Stimulated activated CD8-positive, alpha-beta memory T cell treated with anti-CD3 and anti-CD28 coated beads, Interleukin-2, amount 100 ng/mL, for 48 hours (primary cell): ENCODE results near the gene AP5B1.
A peak's percentile ranks its signal among the peaks of the same experiment; 100 is the strongest.

Source experiments
- DNase-seq, 2 donors: peaks; one replicate each; pipeline ENCODE4 v3.0.0-alpha.2; 2020; ENCODE audit warnings: low read depth in 2 of 2

Gene AP5B1

GRCh38 chr11:65780770-65781151, at the start of gene AP5B1:
Gene AP5B1, minus strand, starts transcription at chr11:65780976. Its CDS starts 385 bp downstream, at chr11:65780591.
- DNase-seq = peak; percentile 63 to 68

- DNase-seq = no peak
These were observed 48.7 kb upstream of the AP5B1 start for GRCh38 chr11:65829459-65829858.

- DNase-seq = no peak
These were observed 46.4 kb upstream of the AP5B1 start for GRCh38 chr11:65826984-65827735.

GRCh38 chr11:65822776-65823528, 42.2 kb upstream of the AP5B1 start:
- DNase-seq = no peak

DNA sequence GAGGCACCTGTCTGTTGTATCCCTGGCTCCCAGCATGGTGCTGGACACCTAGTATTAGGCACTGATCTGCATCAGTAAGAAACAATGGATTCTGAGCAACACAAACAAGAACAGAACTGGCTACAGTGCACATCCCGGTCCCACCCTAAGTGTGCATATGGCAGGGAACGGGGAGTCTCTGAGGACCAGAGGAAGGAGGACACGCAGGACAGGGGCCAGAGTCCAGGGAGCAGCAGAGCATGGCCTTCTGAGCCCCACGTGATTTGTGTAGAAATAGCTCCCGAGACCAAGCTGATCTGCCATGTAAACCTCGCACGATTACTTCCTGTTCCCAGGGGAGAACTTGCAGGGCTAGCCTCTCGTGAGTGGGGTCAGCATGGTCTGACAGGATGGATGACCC, 40.3 kb upstream of the AP5B1 start:
- DNase-seq = no peak

DNA sequence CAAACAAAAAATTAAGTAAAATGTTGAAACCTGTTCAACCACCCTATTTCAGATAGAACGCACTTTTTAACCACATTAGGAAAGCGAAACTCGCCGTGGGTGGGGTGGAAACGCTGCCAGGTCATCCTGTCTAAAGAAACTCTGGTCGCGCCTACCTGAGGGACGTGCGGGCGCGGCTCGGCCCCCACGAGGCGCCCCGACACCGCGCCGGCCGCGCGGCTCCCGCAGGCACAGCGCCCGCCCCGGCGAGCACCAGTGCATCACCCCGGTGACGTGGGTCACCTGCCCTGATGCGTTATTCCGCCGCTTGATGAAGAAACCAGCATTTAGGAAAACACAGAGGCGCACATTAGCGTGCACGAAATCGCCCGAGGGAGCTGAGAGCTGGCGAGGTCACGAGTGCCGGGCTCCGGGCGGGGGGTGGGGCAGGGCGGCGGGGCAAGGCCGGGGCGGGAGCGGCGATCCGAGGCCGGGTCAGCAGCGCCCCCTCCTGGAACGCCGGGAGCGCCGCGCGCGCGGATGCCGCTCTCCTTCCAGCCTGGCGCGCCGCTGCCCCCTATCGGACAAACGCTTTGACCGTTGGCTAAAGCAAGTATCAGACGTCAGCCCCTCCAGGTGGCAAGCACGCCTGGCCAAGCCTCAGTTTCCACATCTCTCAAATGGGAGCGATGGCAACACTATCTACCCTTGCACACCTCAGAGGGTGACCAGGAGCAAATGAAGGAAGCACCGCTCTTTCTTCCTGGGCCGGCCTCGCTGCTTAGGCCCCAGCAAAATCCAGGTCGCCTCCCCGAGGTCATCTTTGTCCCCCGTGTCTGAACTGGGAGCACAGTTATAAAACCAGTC, 37.3 kb upstream of the AP5B1 start:
- DNase-seq = peak; percentile 95 to 98

- no peak for DNase-seq
These were observed 36.6 kb upstream of the AP5B1 start for GRCh38 chr11:65817312-65817834.

- no peak for DNase-seq
These were observed 35.9 kb upstream of the AP5B1 start for GRCh38 chr11:65816696-65817095.

GRCh38 chr11:65814986-65815565, 34.3 kb upstream of the AP5B1 start:
- no peak for DNase-seq

DNA sequence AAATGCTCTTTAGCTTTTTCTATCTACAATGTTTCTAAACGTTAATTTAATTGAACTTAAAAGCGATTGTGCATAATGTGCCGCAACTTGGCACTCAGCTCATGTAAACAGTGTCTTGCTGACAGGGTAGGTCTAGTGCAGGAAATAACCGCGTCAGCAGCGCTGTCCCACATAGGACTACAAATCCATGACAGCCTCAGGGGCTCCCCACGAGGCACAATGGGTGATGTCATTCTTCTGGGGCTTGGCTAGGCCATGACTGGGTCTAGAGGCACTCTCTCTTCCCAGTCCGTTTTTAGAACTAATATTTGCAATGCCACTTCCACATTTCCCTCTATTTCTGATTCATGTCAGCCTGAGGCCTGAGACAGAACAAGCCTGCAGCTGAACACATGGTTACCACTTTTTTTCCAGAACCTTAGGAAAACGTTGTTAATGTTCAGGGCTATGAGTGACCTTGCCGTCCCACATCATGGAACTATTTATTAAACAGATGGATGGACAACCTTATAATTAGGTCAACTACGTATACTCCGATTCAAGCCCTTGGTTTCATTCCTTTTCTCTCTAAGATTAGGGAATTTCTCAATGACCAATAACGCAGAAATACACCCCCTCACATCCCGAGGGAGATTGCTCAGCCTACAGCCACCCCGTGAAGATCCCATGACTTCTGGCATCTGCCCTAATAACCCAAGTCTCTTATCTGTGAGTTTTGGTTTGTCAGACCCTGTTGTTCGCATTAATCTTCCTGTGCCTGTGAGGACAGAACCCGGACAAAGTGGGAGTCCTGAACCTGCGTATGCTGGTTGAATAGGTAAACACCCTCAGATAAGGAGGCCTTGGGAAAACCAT, 33.6 kb upstream of the AP5B1 start:
- no peak for DNase-seq

DNA sequence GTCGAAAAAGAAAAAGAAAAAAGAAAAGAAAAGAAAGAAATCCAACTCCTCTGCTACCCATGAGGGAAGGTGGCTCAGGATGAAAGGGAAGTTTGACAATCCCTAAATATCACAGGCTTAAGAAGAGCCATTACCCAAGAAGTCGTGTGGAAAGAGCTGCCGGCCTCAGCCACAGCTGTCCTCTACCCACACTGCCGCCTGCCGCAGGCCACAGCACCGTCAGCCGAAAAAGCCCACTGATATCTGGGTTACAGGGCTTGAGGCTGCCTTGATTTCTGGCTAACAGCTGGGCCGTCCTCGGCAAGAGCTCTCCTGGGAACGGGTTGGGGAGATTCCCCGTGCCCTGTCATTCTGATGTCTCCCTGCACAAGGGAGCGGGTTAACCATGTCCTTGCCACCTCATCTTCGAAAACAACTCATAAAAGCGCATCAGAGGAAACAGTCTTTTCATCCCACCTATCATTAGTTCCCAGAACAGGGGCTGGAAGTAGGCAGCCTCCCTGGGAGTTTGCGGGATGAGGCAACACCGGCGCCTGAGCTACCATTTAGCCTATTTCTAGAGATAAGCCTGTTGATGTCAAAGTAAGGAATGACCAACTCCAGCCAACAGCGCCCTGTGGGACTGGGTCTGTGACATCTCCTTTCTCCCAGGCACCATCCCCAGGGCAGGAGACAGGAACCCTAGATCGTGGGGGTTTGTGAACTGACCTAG, 31.1 kb upstream of the AP5B1 start:
- no peak for DNase-seq

- no peak for DNase-seq
These were observed 29.5 kb upstream of the AP5B1 start for GRCh38 chr11:65810046-65810868.

GRCh38 chr11:65809496-65809895, 28.7 kb upstream of the AP5B1 start:
- DNase-seq = no peak

DNA sequence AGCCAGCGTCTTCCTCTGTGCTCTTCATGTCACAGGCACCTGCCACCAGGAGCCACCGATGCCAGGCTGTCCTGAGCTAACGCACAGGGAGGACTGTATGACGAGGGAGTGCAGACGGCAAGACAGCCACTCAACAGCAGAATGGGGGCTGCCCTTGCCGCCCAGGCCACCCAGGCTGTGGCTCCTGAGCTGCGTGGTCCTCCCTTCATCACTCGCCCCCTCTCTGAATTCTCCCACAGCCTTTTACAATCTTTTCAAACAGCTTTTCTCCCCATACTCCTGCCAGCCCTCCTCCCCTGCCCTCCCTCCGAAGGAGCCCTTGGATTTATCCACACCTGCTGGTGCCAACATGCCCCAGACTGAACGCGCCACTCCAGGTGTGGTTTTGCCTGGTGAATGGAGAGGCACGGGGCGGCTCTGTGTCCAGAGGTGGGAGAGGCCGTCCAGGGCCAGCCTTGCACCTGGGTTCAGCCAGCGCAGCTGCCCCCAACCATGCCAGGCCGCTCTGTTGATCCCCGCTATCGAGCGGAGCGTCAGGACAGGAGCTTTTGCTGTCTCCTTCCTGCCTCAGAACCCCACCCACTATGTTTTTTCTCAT, 28.1 kb upstream of the AP5B1 start:
- no peak for DNase-seq

GRCh38 chr11:65806979-65807378, 26.2 kb upstream of the AP5B1 start:
- no peak for DNase-seq

DNA sequence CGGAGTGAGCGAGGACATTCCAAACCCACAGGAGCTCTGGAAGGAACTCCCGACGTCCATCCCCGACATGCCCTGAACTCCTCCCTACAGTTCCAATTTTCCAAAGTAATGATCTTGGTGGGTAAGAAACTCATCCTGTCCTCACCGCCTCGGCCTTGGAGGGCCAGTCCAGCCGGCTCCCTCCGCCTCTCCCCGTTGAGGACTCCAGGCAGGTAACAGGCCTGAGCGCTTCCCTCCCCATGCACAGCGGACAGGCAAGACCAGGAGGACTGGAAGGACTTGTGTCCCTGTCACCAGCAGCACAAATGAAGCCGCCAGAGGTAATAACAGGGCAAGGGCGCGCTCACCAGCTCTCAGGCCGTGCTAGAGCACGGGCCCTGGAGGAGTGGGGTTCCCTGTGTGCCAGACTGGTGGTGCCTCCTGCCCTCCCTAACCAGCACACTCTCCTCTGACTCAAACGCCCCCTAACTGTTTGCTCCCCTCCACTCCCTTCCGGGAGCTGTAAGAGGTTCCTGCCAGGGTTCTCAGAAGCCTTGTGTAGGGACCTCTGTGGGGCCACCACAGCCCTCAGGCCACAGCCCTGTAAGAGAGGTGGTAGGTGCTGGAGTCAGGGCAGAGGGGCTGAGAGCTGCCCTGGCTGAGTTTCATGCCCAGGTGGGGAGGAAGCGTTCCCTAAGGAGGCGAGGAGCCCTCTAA, 23.2 kb upstream of the AP5B1 start:
- no peak for DNase-seq

DNA sequence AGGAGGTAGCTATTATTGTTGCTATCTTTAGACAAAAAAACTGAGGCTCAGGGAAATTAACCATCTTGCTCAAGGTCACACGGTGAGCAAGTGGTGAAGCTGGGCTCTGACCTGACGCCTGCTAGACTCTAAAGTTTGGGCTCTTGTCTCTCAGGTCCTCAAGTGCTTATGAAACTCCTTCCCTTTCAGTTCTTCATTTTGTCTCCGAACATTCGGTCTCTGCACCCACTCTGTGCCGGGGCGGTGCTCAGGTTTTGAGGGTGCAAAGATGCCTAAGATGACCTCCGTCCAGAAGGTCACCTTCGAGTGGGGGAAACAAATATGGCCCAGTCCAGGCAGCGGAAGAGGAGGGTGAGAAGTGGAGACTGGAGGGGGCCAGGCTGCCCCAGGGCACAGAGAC, 22.1 kb upstream of the AP5B1 start:
- no peak for DNase-seq
